Ascending aorta (tissue), 2 donors: ENCODE results near the gene ABT1. TPM values are rescaled to one million over a fixed set of nuclear protein-coding genes. Genes with fewer than 3 reads are reported as not detected.

ENCODE experiments used
- DNase-seq, 2 donors: peaks; one replicate each; pipeline ENCODE4 v3.0.0-alpha.2; 2019; ENCODE audit warnings: low spot score in 2 of 2
- H3K27ac ChIP-seq, 2 donors: fragments of 200-600 bp; sonication (generic); one replicate each; pipeline ENCODE4 v1.5.1; 2016 to 2017; ENCODE audit warnings: mild to moderate bottlenecking in 1 of 2
- H3K27me3 ChIP-seq: fragments of 200-600 bp; sonication (generic); one replicate; pipeline ENCODE4 v1.5.1; 2017
- H3K36me3 ChIP-seq, 2 donors: fragments of 200-600 bp; sonication (generic); one replicate each; pipeline ENCODE4 v1.5.1; 2016
- H3K4me1 ChIP-seq, 2 donors: fragments of 200-600 bp; sonication (generic); one replicate each; pipeline ENCODE4 v1.5.1; 2016 to 2017; ENCODE audit warnings: mild to moderate bottlenecking in 1 of 2
- H3K4me3 ChIP-seq, 2 donors: fragments of 200-600 bp; sonication (generic); one replicate each; pipeline ENCODE4 v1.5.1; 2016 to 2017; ENCODE audit warnings: mild to moderate bottlenecking in 1 of 2
- H3K9me3 ChIP-seq, 2 donors: fragments of 200-600 bp; sonication (generic); one replicate each; pipeline ENCODE4 v1.5.1; 2016
- CTCF ChIP-seq, 3 experiments: fragments of 200-600 bp in 2 of 3; fragments of 450-650 bp in 1 of 3; sonication (generic) in 2 of 3; IDR thresholded peaks; one replicate each; pipeline ENCODE4 v1.5.1; 2016 to 2019; ENCODE audit warnings: antibody characterized with exemption in 3 of 3, mild to moderate bottlenecking in 1 of 3, moderate library complexity in 1 of 3
- intact Hi-C: fragments of 100-400 bp; cut with DNase I; formaldehyde crosslinking; loops from one replicate; pipeline ENCODE4 v1.15.1; 2023
- total RNA-seq: library from RNA; depleted of rRNA; stranded (reverse); fragments of >200 nt; gene quantifications from one replicate; pipeline ENCODE4 v1.1.0, GENCODE V29; 2016

The ABT1 gene
- total RNA-seq, 1 donor from 2014 or later, result 20.1 TPM

GRCh38 chr6:26556263-26557070 is 40.3 kb upstream of the ABT1 start:
- intact Hi-C loops, result loop anchor here (10.0 kb wide), 2 partner anchors 532 to 918 kb away; partner anchors contain the start of gene ZNF184
- peak in 1 of 2 donors; percentile 77 for DNase-seq
- Histone ChIP-seq H3K27me3 (no peaks in the 10 kb centered on the region), H3K9me3 (no peaks in the 10 kb centered on the region), H3K36me3 (no peaks in the 10 kb centered on the region), H3K27ac (peak overlapping the region; percentile 42 to 46), H3K4me3 (no peak overlapping the region), H3K4me1 (peaks cover 0 to 4% of the 10 kb centered on the region in 2 donors)
- no peak for TF ChIP-seq CTCF (IDR thresholded peaks at IDR 0.05)

DNA sequence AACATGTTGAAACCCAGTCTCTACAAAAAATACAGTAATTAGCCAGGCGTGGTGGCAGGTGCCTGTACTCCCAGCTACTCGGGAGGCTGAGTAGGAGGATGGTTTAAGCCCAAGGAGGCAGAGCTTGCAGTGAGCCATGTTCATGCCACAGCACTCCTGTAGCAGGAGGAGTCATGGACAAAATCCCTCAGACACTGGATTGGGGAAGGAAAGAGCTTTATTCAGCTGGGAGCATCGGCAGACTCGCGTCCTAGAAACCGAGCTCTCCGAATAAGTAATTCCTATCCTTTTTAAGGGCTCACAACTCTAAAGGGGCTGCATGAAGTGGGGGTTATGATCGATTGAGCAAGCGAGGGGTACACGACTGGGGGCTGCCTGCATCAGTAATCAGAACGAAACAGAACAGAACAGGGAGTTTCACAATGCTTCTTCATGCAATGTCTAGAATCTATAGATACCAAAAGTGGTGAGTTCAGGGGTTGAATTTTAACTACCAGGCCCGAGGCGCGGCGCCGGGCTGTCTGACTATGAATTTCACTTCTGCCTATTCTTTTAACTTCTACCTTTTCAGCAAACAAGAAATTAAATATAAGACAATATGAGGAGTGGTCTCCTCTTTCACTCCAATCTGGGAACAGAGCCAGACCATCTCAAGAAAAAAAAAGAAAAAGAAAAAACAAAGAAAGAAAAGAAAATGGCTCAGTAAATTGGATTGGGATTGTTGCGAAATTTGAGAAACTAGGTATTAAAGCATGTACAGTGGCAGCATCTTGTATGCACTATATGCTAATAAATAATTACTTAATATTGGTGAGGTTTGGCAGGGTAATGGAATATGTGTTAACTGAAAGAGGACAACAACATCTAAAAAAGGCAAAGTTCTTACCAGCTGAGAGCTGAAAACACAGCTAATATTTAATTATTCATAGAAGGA is 35.0 kb upstream of the ABT1 start:
- Histone ChIP-seq H3K9me3 (no peaks in the 10 kb centered on the region), H3K4me3 (no peak overlapping the region), H3K27me3 (no peaks in the 10 kb centered on the region), H3K36me3 (no peaks in the 10 kb centered on the region), H3K4me1 (no peaks in the 10 kb centered on the region), H3K27ac (no peak overlapping the region)
- TF ChIP-seq CTCF (IDR thresholded peaks at IDR 0.05), result no peak
- intact Hi-C loops, result no loop called here
- no peak for DNase-seq

DNA sequence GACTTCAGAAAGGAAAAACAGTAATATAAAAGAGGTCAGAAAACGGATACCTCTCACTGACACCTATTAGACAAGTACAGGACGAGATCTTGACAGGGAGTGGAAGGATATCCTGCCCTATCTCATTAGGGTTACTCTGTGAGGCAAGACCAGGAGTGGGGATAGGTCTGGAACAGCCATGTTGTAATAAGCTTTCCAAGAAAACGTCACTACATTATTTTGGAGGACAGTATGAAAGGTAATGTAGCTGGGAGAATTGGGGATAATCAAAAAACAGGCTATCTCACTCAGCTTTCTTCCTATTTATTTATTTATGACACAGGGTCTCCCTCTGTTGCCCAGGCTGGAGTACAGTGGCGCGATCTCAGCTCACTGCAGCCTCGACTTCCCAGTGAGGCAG is 33.3 kb upstream of the ABT1 start:
- Histone ChIP-seq H3K36me3 (no peaks in the 10 kb centered on the region), H3K4me1 (no peaks in the 10 kb centered on the region), H3K4me3 (no peak overlapping the region), H3K27me3 (no peaks in the 10 kb centered on the region), H3K9me3 (no peaks in the 10 kb centered on the region), H3K27ac (no peak overlapping the region)
- TF ChIP-seq CTCF (IDR thresholded peaks at IDR 0.05), result no peak
- DNase-seq, result no peak
- intact Hi-C loops, result no loop called here

DNA sequence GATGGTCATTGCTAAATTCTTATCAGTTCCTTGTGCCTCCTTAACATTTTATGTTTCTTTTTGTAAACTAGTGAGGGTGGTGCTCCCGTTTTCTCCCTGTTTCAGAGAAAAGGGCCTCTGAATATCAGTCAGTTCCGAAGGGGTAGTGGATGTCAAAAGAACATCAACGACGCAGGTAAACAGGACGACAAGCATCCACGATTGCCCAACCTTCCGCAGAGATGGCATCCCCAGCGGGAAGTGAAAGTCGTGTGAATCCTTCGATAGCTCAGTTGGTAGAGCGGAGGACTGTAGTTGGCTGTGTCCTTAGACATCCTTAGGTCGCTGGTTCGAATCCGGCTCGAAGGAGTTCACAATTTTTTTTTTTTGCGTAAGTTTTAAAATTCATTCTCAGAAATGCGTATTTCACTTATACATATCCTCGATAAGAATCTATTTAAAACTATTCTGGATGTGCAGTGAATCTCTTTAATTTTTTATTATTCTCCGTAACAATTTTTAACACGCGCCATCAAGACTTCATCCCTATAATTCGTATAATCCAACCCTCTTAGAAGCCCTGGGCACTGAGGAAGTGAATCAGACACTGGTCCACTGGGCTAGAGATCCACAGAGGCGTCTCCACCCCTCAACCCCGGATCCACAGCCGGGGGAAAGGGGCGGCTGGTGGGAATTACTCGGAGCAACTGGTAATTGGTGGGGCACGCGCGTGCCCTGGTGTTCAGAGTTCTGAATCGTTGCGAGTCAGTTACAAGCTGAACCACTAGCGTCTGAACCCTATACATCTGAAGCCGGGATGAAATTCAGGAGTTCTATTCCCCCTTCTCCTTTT is 27.9 kb upstream of the ABT1 start:
- H3K4me3 ChIP-seq, result peak overlapping the region; percentile 61 to 73
- no peaks in the 10 kb centered on the region for H3K27me3 ChIP-seq
- H3K9me3 ChIP-seq, result no peaks in the 10 kb centered on the region
- intact Hi-C loops, result loop anchor here (1.0 to 5.0 kb wide), 4 partner anchors 15 to 97 kb away; no protein-coding TSS in a partner anchor
- peak; percentile 80 to 97 for DNase-seq
- H3K4me1 ChIP-seq, result peaks cover 0 to 4% of the 10 kb centered on the region in 2 donors
- H3K27ac ChIP-seq, result peak overlapping the region; percentile 62 to 71
- peak in 1 of 3 experiments; percentile 33 for TF ChIP-seq CTCF (IDR thresholded peaks at IDR 0.05)
- no peaks in the 10 kb centered on the region for H3K36me3 ChIP-seq

DNA sequence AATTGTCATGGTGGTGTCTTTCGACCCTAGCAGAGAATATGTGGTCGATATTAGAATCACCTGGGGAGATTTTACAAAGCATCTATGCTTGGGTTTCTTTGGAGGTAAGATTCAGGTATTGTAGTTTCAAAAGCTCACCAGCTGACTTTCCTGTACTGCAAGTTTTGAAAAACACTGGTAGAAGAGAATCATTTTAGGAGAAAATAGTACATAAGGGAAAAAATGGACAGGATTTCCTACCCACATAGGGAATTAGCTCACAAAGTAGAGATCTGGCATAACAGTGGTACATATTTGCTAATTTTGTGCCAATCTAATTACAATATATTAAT is 27.4 kb upstream of the ABT1 start:
- intact Hi-C loops, result loop anchor here (2.0 to 5.0 kb wide), 2 partner anchors 49 to 97 kb away; no protein-coding TSS in a partner anchor
- Histone ChIP-seq H3K27me3 (no peaks in the 10 kb centered on the region), H3K36me3 (no peaks in the 10 kb centered on the region), H3K4me1 (peaks cover 0 to 4% of the 10 kb centered on the region in 2 donors), H3K27ac (peak overlapping the region; percentile 62 to 70), H3K9me3 (no peaks in the 10 kb centered on the region), H3K4me3 (peak overlapping the region; percentile 61 to 73)
- TF ChIP-seq CTCF (IDR thresholded peaks at IDR 0.05), result no peak
- no peak for DNase-seq
